PC-9 (cell line): Measurements from ENCODE around the gene INTS13.

ENCODE experiments used
- CTCF ChIP-seq: fragments of 200-600 bp; sonication (generic); conservative IDR thresholded peaks from 2 replicates; pipeline ENCODE4 v1.6.1; 2017; ENCODE audit warnings: mixed run types, antibody characterized with exemption, mild to moderate bottlenecking, moderate library complexity
- EZH2 ChIP-seq: fragments of 200-600 bp; sonication (generic); IDR thresholded peaks from 2 replicates; pipeline ENCODE4 v1.8.0; 2017; ENCODE audit warnings: antibody characterized with exemption, low read depth

DNA sequence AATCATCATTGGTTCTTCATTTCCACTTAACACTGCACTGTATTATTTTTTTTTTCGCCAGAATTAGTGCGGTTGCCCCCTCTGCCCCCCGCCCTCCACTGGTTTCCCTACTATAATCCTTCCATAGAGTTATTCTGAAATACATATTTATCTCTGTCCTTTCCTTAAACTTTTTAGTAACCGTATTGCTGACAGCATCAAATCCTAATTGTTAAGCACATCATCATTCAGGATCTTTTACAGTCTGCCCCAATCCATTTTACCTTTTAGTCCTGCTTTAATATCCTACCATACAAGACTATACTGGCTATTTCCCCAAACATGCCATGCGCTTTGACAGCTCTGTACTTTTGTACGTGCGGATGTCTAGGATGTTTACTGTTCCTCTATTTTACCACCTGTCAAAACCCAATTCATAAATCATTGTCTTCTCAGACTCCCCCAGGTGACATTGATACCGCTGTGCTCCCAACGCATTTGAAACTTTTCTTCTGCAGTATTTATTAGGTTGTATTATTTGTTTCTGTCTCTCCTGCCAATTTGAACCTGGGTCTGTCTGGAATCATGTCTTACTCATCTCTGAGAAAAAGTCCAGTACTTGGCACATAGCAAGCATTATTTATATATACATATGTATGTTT is 1.5 kb upstream of the INTS13 start:
- TF ChIP-seq CTCF (no peak), EZH2 (no peak)
